HepG2 (cell line): Measurements from ENCODE around the gene COMMD3. TPM values are rescaled to one million over a fixed set of nuclear protein-coding genes. Genes with fewer than 3 reads are reported as not detected.

Experiments used
- AHR ChIP-seq: IDR thresholded peaks from 2 replicates; pipeline ENCODE4 v1.6.1; 2018; ENCODE audit warnings: missing genetic modification reagents, missing compliant biosample characterization
- GATAD1 ChIP-seq: IDR thresholded peaks from 2 replicates; pipeline ENCODE4 v1.6.1; 2016; ENCODE audit warnings: missing genetic modification reagents, missing compliant biosample characterization
- RNF2 ChIP-seq: fragments of 450-650 bp; conservative IDR thresholded peaks from 2 replicates; pipeline ENCODE4 v1.6.1; 2016; ENCODE audit warnings: low read depth
- TRIM24 ChIP-seq: sonication (generic); formaldehyde crosslinking; IDR thresholded peaks from 2 replicates; pipeline ENCODE4 v1.8.0; 2022; ENCODE audit warnings: mild to moderate bottlenecking, missing genetic modification reagents
- ZSCAN21 ChIP-seq: sonication (generic); formaldehyde crosslinking; IDR thresholded peaks from 2 replicates; pipeline ENCODE4 v1.8.0; 2022; ENCODE audit warnings: mild to moderate bottlenecking, missing genetic modification reagents, moderate library complexity, borderline replicate concordance
- polyA plus RNA-seq, 8 experiments: library from polyadenylated mRNA; depleted of rRNA in 3 of 8; stranded (reverse) in 7 of 8; unstranded in 1 of 8; fragments of >200 nt; fragmentation: Illumina TruSeq in 4 of 8; extraction: Trizol in 4 of 8; gene quantifications; 2 replicates each; pipeline versions ENCODE4 v1.2.1 to v1.2.3, GENCODE V29; 2011 to 2016; ENCODE audit warnings: low read depth in 4 of 8, missing spikeins in 1 of 8, mixed read lengths in 1 of 8; ENCODE audit not compliant: insufficient read depth in 1 of 8
- total RNA-seq, 5 experiments: library from RNA; depleted of rRNA; stranded (reverse); fragments of >200 nt; fragmentation: Illumina TruSeq; extraction: Trizol; gene quantifications; 2 replicates each; pipeline ENCODE4 v1.2.3, GENCODE V29; 2016; ENCODE audit warnings: low read depth in 1 of 5
- TF ChIP-seq, protein P1 (sequence below): fragments of 450-650 bp; IDR thresholded peaks from 2 replicates; pipeline ENCODE4 v1.6.1; 2017; ENCODE audit warnings: mild to moderate bottlenecking
- TF ChIP-seq, protein P2 (sequence below): sonication (generic); formaldehyde crosslinking; IDR thresholded peaks from 2 replicates; pipeline ENCODE4 v1.4.0; 2020; ENCODE audit warnings: missing genetic modification reagents
- TF ChIP-seq, protein P3 (sequence below): sonication (generic); formaldehyde crosslinking; IDR thresholded peaks from 2 replicates; pipeline ENCODE4 v1.4.0; 2020; ENCODE audit warnings: missing genetic modification reagents, borderline replicate concordance
- TF ChIP-seq, protein P4 (sequence below): sonication (generic); formaldehyde crosslinking; IDR thresholded peaks from 2 replicates; pipeline ENCODE4 v1.4.0; 2020; ENCODE audit warnings: missing genetic modification reagents, mild to moderate bottlenecking, borderline replicate concordance
- TF ChIP-seq, protein P5 (sequence below): IDR thresholded peaks from 2 replicates; pipeline ENCODE4 v1.6.1; 2012; ENCODE audit warnings: low read length, improper control_type of control experiment

Gene COMMD3
- total and polyA plus RNA-seq, 2 of the 13 experiments (the other 11 are each of a cell fraction or from before 2014, with no cell fraction given) = 38.7 to 54.4 TPM

DNA sequence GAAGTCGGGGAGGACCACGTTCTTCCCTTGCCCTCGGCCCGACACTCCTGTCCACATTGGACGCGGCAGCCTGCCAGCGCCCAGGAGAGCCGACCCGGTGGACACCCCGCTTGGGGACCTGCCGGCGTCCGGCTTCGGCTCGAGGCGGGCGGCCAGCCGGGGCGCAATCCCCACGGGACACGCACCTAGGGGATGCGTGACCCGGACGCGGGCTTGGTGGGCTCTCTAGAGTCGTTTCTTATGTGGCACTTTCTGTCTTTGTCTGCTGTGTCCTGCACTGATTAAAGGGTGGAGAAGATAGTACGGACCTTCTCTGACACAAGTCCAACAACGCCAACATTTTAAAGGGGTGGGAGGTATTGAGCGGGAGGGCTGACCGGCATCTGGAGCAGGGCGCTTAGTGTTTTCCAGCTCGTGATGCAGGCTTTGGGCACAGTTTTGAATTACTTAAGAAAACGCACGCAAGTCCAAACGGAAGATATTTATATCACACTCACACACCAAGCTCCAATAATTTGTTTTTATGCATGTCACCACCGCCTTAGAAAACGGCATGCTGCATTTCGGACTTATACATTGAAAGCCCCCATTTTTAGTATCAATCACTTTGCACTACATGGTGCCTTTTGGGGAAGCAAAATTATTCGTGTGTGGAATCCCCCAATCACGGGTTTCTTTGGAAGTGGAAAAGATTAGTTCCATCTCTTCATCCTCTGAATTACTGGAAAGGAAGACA lies 25.2 kb downstream of the COMMD3 start (continued):
- TF ChIP-seq TRIM24 (CRISPR knock-in tag) = no peak
- 0 out of 2 replicates have a peak, but pooled peaks have one; percentile 7 for TF ChIP-seq GATAD1
- no peak; the same call in 1 of the 2 replicates for TF ChIP-seq ZSCAN21 (CRISPR knock-in tag)
- TF ChIP-seq, protein P1, sequence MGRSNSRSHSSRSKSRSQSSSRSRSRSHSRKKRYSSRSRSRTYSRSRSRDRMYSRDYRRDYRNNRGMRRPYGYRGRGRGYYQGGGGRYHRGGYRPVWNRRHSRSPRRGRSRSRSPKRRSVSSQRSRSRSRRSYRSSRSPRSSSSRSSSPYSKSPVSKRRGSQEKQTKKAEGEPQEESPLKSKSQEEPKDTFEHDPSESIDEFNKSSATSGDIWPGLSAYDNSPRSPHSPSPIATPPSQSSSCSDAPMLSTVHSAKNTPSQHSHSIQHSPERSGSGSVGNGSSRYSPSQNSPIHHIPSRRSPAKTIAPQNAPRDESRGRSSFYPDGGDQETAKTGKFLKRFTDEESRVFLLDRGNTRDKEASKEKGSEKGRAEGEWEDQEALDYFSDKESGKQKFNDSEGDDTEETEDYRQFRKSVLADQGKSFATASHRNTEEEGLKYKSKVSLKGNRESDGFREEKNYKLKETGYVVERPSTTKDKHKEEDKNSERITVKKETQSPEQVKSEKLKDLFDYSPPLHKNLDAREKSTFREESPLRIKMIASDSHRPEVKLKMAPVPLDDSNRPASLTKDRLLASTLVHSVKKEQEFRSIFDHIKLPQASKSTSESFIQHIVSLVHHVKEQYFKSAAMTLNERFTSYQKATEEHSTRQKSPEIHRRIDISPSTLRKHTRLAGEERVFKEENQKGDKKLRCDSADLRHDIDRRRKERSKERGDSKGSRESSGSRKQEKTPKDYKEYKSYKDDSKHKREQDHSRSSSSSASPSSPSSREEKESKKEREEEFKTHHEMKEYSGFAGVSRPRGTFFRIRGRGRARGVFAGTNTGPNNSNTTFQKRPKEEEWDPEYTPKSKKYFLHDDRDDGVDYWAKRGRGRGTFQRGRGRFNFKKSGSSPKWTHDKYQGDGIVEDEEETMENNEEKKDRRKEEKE = no peak
- TF ChIP-seq, protein P2, sequence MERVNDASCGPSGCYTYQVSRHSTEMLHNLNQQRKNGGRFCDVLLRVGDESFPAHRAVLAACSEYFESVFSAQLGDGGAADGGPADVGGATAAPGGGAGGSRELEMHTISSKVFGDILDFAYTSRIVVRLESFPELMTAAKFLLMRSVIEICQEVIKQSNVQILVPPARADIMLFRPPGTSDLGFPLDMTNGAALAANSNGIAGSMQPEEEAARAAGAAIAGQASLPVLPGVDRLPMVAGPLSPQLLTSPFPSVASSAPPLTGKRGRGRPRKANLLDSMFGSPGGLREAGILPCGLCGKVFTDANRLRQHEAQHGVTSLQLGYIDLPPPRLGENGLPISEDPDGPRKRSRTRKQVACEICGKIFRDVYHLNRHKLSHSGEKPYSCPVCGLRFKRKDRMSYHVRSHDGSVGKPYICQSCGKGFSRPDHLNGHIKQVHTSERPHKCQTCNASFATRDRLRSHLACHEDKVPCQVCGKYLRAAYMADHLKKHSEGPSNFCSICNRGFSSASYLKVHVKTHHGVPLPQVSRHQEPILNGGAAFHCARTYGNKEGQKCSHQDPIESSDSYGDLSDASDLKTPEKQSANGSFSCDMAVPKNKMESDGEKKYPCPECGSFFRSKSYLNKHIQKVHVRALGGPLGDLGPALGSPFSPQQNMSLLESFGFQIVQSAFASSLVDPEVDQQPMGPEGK (CRISPR knock-in tag) = no peak
- TF ChIP-seq, protein P3, sequence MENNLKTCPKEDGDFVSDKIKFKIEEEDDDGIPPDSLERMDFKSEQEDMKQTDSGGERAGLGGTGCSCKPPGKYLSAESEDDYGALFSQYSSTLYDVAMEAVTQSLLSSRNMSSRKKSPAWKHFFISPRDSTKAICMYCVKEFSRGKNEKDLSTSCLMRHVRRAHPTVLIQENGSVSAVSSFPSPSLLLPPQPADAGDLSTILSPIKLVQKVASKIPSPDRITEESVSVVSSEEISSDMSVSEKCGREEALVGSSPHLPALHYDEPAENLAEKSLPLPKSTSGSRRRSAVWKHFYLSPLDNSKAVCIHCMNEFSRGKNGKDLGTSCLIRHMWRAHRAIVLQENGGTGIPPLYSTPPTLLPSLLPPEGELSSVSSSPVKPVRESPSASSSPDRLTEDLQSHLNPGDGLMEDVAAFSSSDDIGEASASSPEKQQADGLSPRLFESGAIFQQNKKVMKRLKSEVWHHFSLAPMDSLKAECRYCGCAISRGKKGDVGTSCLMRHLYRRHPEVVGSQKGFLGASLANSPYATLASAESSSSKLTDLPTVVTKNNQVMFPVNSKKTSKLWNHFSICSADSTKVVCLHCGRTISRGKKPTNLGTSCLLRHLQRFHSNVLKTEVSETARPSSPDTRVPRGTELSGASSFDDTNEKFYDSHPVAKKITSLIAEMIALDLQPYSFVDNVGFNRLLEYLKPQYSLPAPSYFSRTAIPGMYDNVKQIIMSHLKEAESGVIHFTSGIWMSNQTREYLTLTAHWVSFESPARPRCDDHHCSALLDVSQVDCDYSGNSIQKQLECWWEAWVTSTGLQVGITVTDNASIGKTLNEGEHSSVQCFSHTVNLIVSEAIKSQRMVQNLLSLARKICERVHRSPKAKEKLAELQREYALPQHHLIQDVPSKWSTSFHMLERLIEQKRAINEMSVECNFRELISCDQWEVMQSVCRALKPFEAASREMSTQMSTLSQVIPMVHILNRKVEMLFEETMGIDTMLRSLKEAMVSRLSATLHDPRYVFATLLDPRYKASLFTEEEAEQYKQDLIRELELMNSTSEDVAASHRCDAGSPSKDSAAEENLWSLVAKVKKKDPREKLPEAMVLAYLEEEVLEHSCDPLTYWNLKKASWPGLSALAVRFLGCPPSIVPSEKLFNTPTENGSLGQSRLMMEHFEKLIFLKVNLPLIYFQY (CRISPR knock-in tag) = peak; percentile 4; the same call in 1 of the 2 replicates
- TF ChIP-seq, protein P4, sequence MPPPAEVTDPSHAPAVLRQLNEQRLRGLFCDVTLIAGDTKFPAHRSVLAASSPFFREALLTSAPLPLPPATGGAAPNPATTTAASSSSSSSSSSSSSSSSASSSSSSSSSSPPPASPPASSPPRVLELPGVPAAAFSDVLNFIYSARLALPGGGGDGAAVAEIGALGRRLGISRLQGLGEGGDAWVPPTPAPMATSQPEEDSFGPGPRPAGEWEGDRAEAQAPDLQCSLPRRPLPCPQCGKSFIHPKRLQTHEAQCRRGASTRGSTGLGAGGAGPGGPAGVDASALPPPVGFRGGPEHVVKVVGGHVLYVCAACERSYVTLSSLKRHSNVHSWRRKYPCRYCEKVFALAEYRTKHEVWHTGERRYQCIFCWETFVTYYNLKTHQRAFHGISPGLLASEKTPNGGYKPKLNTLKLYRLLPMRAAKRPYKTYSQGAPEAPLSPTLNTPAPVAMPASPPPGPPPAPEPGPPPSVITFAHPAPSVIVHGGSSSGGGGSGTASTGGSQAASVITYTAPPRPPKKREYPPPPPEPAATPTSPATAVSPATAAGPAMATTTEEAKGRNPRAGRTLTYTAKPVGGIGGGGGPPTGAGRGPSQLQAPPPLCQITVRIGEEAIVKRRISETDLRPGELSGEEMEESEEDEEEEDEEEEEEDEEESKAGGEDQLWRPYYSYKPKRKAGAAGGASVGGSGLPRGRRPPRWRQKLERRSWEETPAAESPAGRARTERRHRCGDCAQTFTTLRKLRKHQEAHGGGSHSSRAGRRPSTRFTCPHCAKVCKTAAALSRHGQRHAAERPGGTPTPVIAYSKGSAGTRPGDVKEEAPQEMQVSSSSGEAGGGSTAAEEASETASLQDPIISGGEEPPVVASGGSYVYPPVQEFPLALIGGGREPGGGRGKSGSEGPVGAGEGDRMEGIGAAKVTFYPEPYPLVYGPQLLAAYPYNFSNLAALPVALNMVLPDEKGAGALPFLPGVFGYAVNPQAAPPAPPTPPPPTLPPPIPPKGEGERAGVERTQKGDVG (CRISPR knock-in tag) = no peak
- TF ChIP-seq, protein P5, sequence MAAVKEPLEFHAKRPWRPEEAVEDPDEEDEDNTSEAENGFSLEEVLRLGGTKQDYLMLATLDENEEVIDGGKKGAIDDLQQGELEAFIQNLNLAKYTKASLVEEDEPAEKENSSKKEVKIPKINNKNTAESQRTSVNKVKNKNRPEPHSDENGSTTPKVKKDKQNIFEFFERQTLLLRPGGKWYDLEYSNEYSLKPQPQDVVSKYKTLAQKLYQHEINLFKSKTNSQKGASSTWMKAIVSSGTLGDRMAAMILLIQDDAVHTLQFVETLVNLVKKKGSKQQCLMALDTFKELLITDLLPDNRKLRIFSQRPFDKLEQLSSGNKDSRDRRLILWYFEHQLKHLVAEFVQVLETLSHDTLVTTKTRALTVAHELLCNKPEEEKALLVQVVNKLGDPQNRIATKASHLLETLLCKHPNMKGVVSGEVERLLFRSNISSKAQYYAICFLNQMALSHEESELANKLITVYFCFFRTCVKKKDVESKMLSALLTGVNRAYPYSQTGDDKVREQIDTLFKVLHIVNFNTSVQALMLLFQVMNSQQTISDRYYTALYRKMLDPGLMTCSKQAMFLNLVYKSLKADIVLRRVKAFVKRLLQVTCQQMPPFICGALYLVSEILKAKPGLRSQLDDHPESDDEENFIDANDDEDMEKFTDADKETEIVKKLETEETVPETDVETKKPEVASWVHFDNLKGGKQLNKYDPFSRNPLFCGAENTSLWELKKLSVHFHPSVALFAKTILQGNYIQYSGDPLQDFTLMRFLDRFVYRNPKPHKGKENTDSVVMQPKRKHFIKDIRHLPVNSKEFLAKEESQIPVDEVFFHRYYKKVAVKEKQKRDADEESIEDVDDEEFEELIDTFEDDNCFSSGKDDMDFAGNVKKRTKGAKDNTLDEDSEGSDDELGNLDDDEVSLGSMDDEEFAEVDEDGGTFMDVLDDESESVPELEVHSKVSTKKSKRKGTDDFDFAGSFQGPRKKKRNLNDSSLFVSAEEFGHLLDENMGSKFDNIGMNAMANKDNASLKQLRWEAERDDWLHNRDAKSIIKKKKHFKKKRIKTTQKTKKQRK = no peak
- TF ChIP-seq AHR (CRISPR knock-in tag) = no peak
- TF ChIP-seq RNF2 = 0 out of 2 replicates have a peak, but pooled peaks have one; percentile 32
